SK-N-SH (cell line): ENCODE results near the gene FOCAD. TPM values are rescaled to one million over a fixed set of nuclear protein-coding genes. Genes with fewer than 3 reads are reported as not detected.

Source experiments
- CTCF ChIA-PET: fragments of 300-600, 350-600 bp; formaldehyde crosslinking; extraction: SDS; loops from one replicate; lab custom pipeline; 2021; lab: Yijun Ruan, JAX
- POLR2A ChIA-PET: fragments of 350-600 bp; sonication (Branson Sonifier 250); formaldehyde crosslinking; extraction: SDS; loops from one replicate; lab custom pipeline; 2020; ENCODE audit warnings: antibody characterized with exemption, inconsistent platforms; lab: Yijun Ruan, JAX
- DNase-seq: peaks from one replicate; pipeline ENCODE4 v3.0.0; 2012
- H2AFZ ChIP-seq: fragments of 200-600 bp; sonication (generic); 2 replicates; pipeline ENCODE4 v1.8.1; 2016; ENCODE audit warnings: antibody characterized with exemption, mild to moderate bottlenecking, low read depth
- H3F3A ChIP-seq: fragments of 200-600 bp; sonication (generic); replicated peaks from 2 replicates; pipeline ENCODE3; 2016; ENCODE audit warnings: antibody characterized with exemption, mild to moderate bottlenecking; ENCODE audit not compliant: insufficient read depth
- H3K27ac ChIP-seq, 2 experiments: fragments of 200-500 bp in 1 of 2; fragments of 200-600 bp in 1 of 2; sonication (Bioruptor generic) in 1 of 2; sonication (generic), shearing (Covaris generic) in 1 of 2; 2 replicates each; pipeline versions ENCODE4 v1.5.1 to v1.6.1; 2014 to 2016; ENCODE audit warnings: low read depth in 2 of 2, inconsistent platforms in 1 of 2, low read length in 1 of 2, mild to moderate bottlenecking in 1 of 2, mixed read lengths in 1 of 2
- H3K27me3 ChIP-seq: fragments of 200-600 bp; sonication (generic), shearing (Covaris generic); 2 replicates; pipeline ENCODE4 v1.6.1; 2016; ENCODE audit warnings: mixed run types; ENCODE audit not compliant: insufficient read depth
- H3K36me3 ChIP-seq, 2 experiments: fragments of 200-500 bp in 1 of 2; fragments of 200-600 bp in 1 of 2; sonication (Bioruptor generic) in 1 of 2; sonication (generic) in 1 of 2; replicated peaks in 1 of 2; 2 replicates each; pipeline versions ENCODE3 to v1.5.1; 2014 to 2016; ENCODE audit warnings: low read length in 1 of 2, mild to moderate bottlenecking in 1 of 2; ENCODE audit not compliant: insufficient read depth in 2 of 2, control insufficient read depth in 1 of 2
- H3K4me1 ChIP-seq, 2 experiments: fragments of 200-500 bp in 1 of 2; fragments of 200-600 bp in 1 of 2; sonication (Bioruptor generic) in 1 of 2; sonication (generic), shearing (Covaris generic) in 1 of 2; 2 replicates each; pipeline versions ENCODE4 v1.5.1 to v1.6.1; 2014 to 2016; ENCODE audit warnings: low read depth in 1 of 2, low read length in 1 of 2, mixed run types in 1 of 2; ENCODE audit not compliant: insufficient read depth in 2 of 2, control insufficient read depth in 1 of 2
- H3K4me2 ChIP-seq: fragments of 200-600 bp; sonication (generic), shearing (Covaris generic); 2 replicates; pipeline ENCODE4 v1.6.1; 2017; ENCODE audit warnings: mixed run types
- H3K4me3 ChIP-seq, 2 experiments: fragments of 200-500 bp in 1 of 2; fragments of 200-600 bp in 1 of 2; sonication (Bioruptor generic) in 1 of 2; sonication (generic), shearing (Covaris generic) in 1 of 2; 2 replicates each; pipeline versions ENCODE4 v1.5.1 to v1.8.1; 2014 to 2016; ENCODE audit warnings: low read depth in 2 of 2, inconsistent platforms in 1 of 2, low read length in 1 of 2, mild to moderate bottlenecking in 1 of 2, mixed read lengths in 1 of 2, moderate library complexity in 1 of 2
- H3K79me2 ChIP-seq: fragments of 200-600 bp; sonication (generic); 2 replicates; pipeline ENCODE4 v1.8.1; 2017; ENCODE audit warnings: mild to moderate bottlenecking; ENCODE audit not compliant: insufficient read depth
- H3K9ac ChIP-seq: fragments of 200-600 bp; sonication (generic); 2 replicates; pipeline ENCODE4 v1.6.1; 2017; ENCODE audit warnings: mixed run types
- H3K9me2 ChIP-seq: fragments of 200-600 bp; sonication (generic); 2 replicates; pipeline ENCODE4 v1.6.1; 2017; ENCODE audit warnings: mixed run types
- H3K9me3 ChIP-seq: fragments of 200-600 bp; sonication (generic); 2 replicates; pipeline ENCODE4 v1.6.1; 2017; ENCODE audit warnings: mixed run types, mild to moderate bottlenecking, moderate library complexity
- H4K20me1 ChIP-seq: fragments of 200-600 bp; sonication (generic); 2 replicates; pipeline ENCODE4 v1.6.1; 2017; ENCODE audit warnings: mild to moderate bottlenecking, mixed run types; ENCODE audit not compliant: insufficient read depth
- CHD2 ChIP-seq: fragments of 150-350 bp; IDR thresholded peaks from 2 replicates; pipeline ENCODE4 v1.6.1; 2018; ENCODE audit warnings: low read length; ENCODE audit not compliant: partially characterized antibody
- FOXM1 ChIP-seq: IDR thresholded peaks from 2 replicates; pipeline ENCODE4 v1.4.0; 2012; ENCODE audit warnings: low read depth, mild to moderate bottlenecking
- GABPA ChIP-seq: IDR thresholded peaks from 2 replicates; pipeline ENCODE4 v1.4.0; 2012; ENCODE audit warnings: low read depth, mild to moderate bottlenecking
- NRF1 ChIP-seq: IDR thresholded peaks from 2 replicates; pipeline ENCODE4 v1.6.1; 2012; ENCODE audit warnings: low read depth, mild to moderate bottlenecking, low read length
- REST ChIP-seq: IDR thresholded peaks from 2 replicates; pipeline ENCODE4 v1.6.1; 2012; ENCODE audit warnings: mild to moderate bottlenecking, low read depth, low read length, moderate library complexity
- RFX5 ChIP-seq: IDR thresholded peaks from 2 replicates; pipeline ENCODE4 v1.6.1; 2012; ENCODE audit warnings: mild to moderate bottlenecking, improper control_type of control experiment, low read length
- USF1 ChIP-seq: IDR thresholded peaks from 2 replicates; pipeline ENCODE4 v1.4.0; 2012; ENCODE audit warnings: low read depth, borderline replicate concordance
- WGBS: methylation state at CpG from one replicate; pipeline ENCODE4 v1.1.6; 2017; ENCODE audit warnings: low lambda C conversion rate; 5-methylcytosine and 5-hydroxymethylcytosine counted together
- polyA plus RNA-seq, 3 experiments: library from polyadenylated mRNA; depleted of rRNA; stranded (reverse); fragments of >200 nt; gene quantifications; 2 replicates each; pipeline ENCODE4 v1.2.3, GENCODE V29; 2012

FOCAD gene
- polyA plus RNA-seq, 1 of the 3 experiments (the other 2 are of a cell fraction): 15.8 TPM

GRCh38 chr9:20740929-20741582 lies 57.0 kb downstream of the FOCAD start (continued):
- no peak for TF ChIP-seq NRF1

- H3K9me2 ChIP-seq: no peaks in the 10 kb centered on the region
- CTCF ChIA-PET: interaction anchor here (1.1 to 1.3 kb wide), 3 partner anchors 14 to 139 kb away, joined by 3 to 5 read pairs (median 3); no protein-coding TSS in a partner anchor
- DNase-seq: no peak
- H3F3A ChIP-seq: no peaks in the 10 kb centered on the region
- no peaks in the 10 kb centered on the region for H4K20me1 ChIP-seq
- H3K4me2 ChIP-seq: no peak overlapping the region
- no peak overlapping the region for H3K4me3 ChIP-seq
- POLR2A ChIA-PET: no interaction called here
- no peak for TF ChIP-seq FOXM1
- TF ChIP-seq GABPA: no peak
- TF ChIP-seq NRF1: no peak
- TF ChIP-seq USF1: no peak
- no peak for TF ChIP-seq CHD2
- TF ChIP-seq REST: no peak
- TF ChIP-seq, all 33 proteins: peak for 0
- Histone ChIP-seq H3K79me2 (no peaks in the 10 kb centered on the region), H3K4me1 (no peaks in the 10 kb centered on the region), H3K9me3 (no peaks in the 10 kb centered on the region), H3K36me3 (peaks cover 4 to 15% of the 10 kb centered on the region in 2 experiments), H3K27ac (no peak overlapping the region), H3K9ac (no peak overlapping the region), H3K27me3 (no peaks in the 10 kb centered on the region), H2AFZ (no peak overlapping the region)
- WGBS: 93% methylated on average over 3 of the region's 3 CpGs
Observed at GRCh38 chr9:20742833-20743232, 58.8 kb downstream of the FOCAD start.

- CTCF ChIA-PET: no interaction called here
Observed at GRCh38 chr9:20744036-20744630, 60.1 kb downstream of the FOCAD start.

More at GRCh38 chr9:20744036-20744630, 60.1 kb downstream of the FOCAD start:
- POLR2A ChIA-PET: no interaction called here
- Histone ChIP-seq H3K4me1 (no peaks in the 10 kb centered on the region; a peak in 1 of 4 replicates), H3K9ac (no peak overlapping the region), H3K4me2 (no peak overlapping the region), H3K9me2 (no peaks in the 10 kb centered on the region), H4K20me1 (no peaks in the 10 kb centered on the region), H3K27ac (no peak overlapping the region), H2AFZ (no peak overlapping the region), H3K27me3 (no peaks in the 10 kb centered on the region), H3K79me2 (no peaks in the 10 kb centered on the region), H3K9me3 (no peaks in the 10 kb centered on the region), H3K36me3 (peaks cover 7 to 10% of the 10 kb centered on the region in 2 experiments), H3K4me3 (no peak overlapping the region), H3F3A (no peaks in the 10 kb centered on the region)
- no peak for TF ChIP-seq RFX5
- WGBS: 93% methylated on average over 2 of the region's 2 CpGs
- DNase-seq: no peak
